Fibroblast of the aortic adventitia (primary cell): ENCODE measurements around the gene SUN2. TPM values are rescaled to one million over a fixed set of nuclear protein-coding genes. Genes with fewer than 3 reads are reported as not detected.

Experiments
- DNase-seq: peaks from one replicate; pipeline ENCODE4 v3.0.0-alpha.2; 2010; ENCODE audit warnings: low read depth
- H3K4me3 ChIP-seq: 2 replicates; pipeline ENCODE4 v1.5.1; 2011; ENCODE audit warnings: low read depth, mild to moderate bottlenecking, control low read depth, low read length, moderate library complexity
- CTCF ChIP-seq: IDR thresholded peaks from 2 replicates; pipeline ENCODE4 v1.5.1; 2011; ENCODE audit warnings: mild to moderate bottlenecking, low read length, control low read depth, inconsistent platforms; ENCODE audit not compliant: insufficient read depth
- total RNA-seq: library from RNA; depleted of rRNA; stranded (reverse); fragments of >200 nt; gene quantifications from 2 replicates; pipeline ENCODE4 v1.2.3, GENCODE V29; 2012; ENCODE audit warnings: low replicate concordance

Gene SUN2
- total RNA-seq, 1 donor, result 69.1 TPM

GRCh38 chr22:38772623-38772873, 16.8 kb upstream of the SUN2 start:
- no peak for TF ChIP-seq CTCF
- DNase-seq, result no peak
- no peak overlapping the region for H3K4me3 ChIP-seq

- DNase-seq, result no peak
- no peak for TF ChIP-seq CTCF
- H3K4me3 ChIP-seq, result no peak overlapping the region
These were observed 14.6 kb upstream of the SUN2 start for GRCh38 chr22:38770257-38770949.

- no peak for DNase-seq
- no peak overlapping the region for H3K4me3 ChIP-seq
- TF ChIP-seq CTCF, result no peak
These were observed 12.2 kb upstream of the SUN2 start for GRCh38 chr22:38768036-38768435.

- no peak overlapping the region for H3K4me3 ChIP-seq
- no peak for DNase-seq
- TF ChIP-seq CTCF, result no peak
These were observed 11.5 kb upstream of the SUN2 start for GRCh38 chr22:38767313-38767712.

GRCh38 chr22:38766076-38766777, 10.4 kb upstream of the SUN2 start:
- TF ChIP-seq CTCF, result peak; percentile 83
- peak; percentile 24 for DNase-seq
- no peak overlapping the region for H3K4me3 ChIP-seq

GRCh38 chr22:38762551-38762983, 6.8 kb upstream of the SUN2 start:
- H3K4me3 ChIP-seq, result no peak overlapping the region
- no peak for TF ChIP-seq CTCF
- no peak for DNase-seq
